Measurements from ENCODE around the gene ZNF385A. TPM values are rescaled to one million over a fixed set of nuclear protein-coding genes. Genes with fewer than 3 reads are reported as not detected.
A peak's percentile ranks its signal among the peaks of the same experiment; 100 is the strongest.

ZNF385A gene
- total and polyA plus RNA-seq, 9 of the 15 experiments (the other 6 are each of a cell fraction or from before 2014, with no cell fraction given) = 1.0 to 111 (median 7.7) TPM

- TF ChIP-seq PRPF4 (IDR thresholded peaks at IDR 0.05; ENCODE audit: insufficient read depth, low read depth, low read length, poor library complexity, severe bottlenecking) (no peak), AFF1 (IDR thresholded peaks at IDR 0.05; ENCODE audit: low read depth in 1 of 2, partially characterized antibody in 2 of 2) (no peak), DDX20 (tag; IDR thresholded peaks at IDR 0.05; ENCODE audit: low read depth) (no peak), ZNF583 (CRISPR knock-in tag; IDR thresholded peaks at IDR 0.05) (no peak), RBM17 (IDR thresholded peaks at IDR 0.05; ENCODE audit: borderline replicate concordance, low read depth, low read length) (no peak), EP300 (IDR thresholded peaks at IDR 0.05; ENCODE audit: low read length) (peak; percentile 58; the same call in 1 of the 2 replicates), MAZ (CRISPR knock-in tag; conservative IDR thresholded peaks at IDR 0.05 in 1 of 2, IDR thresholded peaks at IDR 0.05 in 1 of 2) (0 out of 4 replicates have a peak, but pooled peaks of 1 of the 2 experiments have one; percentile 16), EWSR1 (IDR thresholded peaks at IDR 0.05; ENCODE audit: borderline replicate concordance, low read depth, partially characterized antibody) (no peak), CEBPZ (IDR thresholded peaks at IDR 0.05; ENCODE audit: borderline replicate concordance, low read depth, low read length) (no peak), ZNF395 (CRISPR knock-in tag; IDR thresholded peaks at IDR 0.05) (no peak)
These were observed 32.4 kb upstream of the ZNF385A start (continued) for GRCh38 chr12:54416687-54417603.
